Measurements from ENCODE around the gene MYCN. TPM values are rescaled to one million over a fixed set of nuclear protein-coding genes. Genes with fewer than 3 reads are reported as not detected.
"Not testable (repeated sequence)": the region's sequence is repeated elsewhere in the genome, so short reads cannot be mapped to it uniquely, and the experiment has no call there.

The MYCN gene
- total RNA-seq, 1 donor from 2014 or later = 0.68 TPM

DNA sequence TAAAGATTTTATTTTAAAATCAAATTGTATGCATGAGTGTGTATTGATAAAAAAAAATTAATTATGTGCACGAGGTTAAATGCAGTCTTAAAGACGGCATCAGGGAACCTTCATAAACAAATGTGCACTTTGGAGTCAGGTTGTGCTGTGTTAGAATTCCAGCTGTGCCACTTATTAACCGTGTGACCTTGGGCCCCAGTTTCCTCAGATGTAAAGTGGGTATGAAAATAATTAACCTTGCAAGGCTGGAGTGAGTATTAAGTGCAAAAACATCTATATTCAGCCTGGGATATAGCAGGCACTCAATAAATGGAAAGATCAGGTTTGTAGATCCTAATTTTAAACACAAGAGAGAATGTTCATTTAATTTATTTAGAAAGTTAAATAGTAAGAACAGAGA is 14.5 kb upstream of the MYCN start:
- no peaks in the 10 kb centered on the region for H3K4me1 ChIP-seq
- DNase-seq (no peak), ATAC-seq (no peak)
- TF ChIP-seq, protein P1, sequence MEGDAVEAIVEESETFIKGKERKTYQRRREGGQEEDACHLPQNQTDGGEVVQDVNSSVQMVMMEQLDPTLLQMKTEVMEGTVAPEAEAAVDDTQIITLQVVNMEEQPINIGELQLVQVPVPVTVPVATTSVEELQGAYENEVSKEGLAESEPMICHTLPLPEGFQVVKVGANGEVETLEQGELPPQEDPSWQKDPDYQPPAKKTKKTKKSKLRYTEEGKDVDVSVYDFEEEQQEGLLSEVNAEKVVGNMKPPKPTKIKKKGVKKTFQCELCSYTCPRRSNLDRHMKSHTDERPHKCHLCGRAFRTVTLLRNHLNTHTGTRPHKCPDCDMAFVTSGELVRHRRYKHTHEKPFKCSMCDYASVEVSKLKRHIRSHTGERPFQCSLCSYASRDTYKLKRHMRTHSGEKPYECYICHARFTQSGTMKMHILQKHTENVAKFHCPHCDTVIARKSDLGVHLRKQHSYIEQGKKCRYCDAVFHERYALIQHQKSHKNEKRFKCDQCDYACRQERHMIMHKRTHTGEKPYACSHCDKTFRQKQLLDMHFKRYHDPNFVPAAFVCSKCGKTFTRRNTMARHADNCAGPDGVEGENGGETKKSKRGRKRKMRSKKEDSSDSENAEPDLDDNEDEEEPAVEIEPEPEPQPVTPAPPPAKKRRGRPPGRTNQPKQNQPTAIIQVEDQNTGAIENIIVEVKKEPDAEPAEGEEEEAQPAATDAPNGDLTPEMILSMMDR (IDR thresholded peaks at IDR 0.05) = no peak
- H3K27me3 ChIP-seq (ENCODE audit: low read depth) = no peaks in the 10 kb centered on the region
- intact Hi-C loops (cut with DNase I) = no loop called here
- no peaks in the 10 kb centered on the region for H3K36me3 ChIP-seq
- H3K27ac ChIP-seq = no peak overlapping the region
- no peaks in the 10 kb centered on the region for H3K9me3 ChIP-seq
- H3K4me3 ChIP-seq = no peak overlapping the region

DNA sequence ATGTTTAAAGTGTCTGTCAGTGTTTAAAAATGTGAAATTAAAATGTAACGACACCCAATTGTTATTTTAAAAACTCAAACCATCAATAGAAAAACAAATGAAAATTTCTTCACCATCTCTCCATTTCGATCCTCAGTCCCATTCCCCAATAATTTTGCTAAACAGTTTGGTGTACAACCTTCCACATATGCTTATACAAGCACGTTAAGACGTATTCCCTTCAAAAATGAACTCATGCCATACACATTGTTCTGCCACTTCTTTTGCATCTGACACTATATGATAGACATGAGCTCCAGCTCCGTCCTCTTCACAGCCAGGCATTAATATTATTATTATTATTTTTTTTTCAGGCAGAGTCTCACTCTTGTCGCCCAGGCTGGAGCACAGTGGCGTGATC is 14.1 kb upstream of the MYCN start:
- H3K4me1 ChIP-seq = no peaks in the 10 kb centered on the region
- ATAC-seq (no peak), DNase-seq (no peak)
- no peaks in the 10 kb centered on the region for H3K36me3 ChIP-seq
- TF ChIP-seq, protein P1 (IDR thresholded peaks at IDR 0.05) = no peak
- no peak overlapping the region for H3K27ac ChIP-seq
- H3K27me3 ChIP-seq (ENCODE audit: low read depth) = no peaks in the 10 kb centered on the region
- intact Hi-C loops (cut with DNase I) = no loop called here
- no peak overlapping the region for H3K4me3 ChIP-seq
- no peaks in the 10 kb centered on the region for H3K9me3 ChIP-seq

GRCh38 chr2:15927551-15928218 is 12.7 kb upstream of the MYCN start:
- intact Hi-C loops (cut with DNase I) = no loop called here
- Histone ChIP-seq H3K27me3 (ENCODE audit: low read depth) (no peaks in the 10 kb centered on the region), H3K36me3 (no peaks in the 10 kb centered on the region), H3K9me3 (no peaks in the 10 kb centered on the region), H3K27ac (no peak overlapping the region), H3K4me3 (no peak overlapping the region), H3K4me1 (no peaks in the 10 kb centered on the region)
- TF ChIP-seq, protein P1 (IDR thresholded peaks at IDR 0.05) = no peak
- DNase-seq (no peak), ATAC-seq (no peak)

- ATAC-seq = not testable (repeated sequence)
Observed at GRCh38 chr2:15929008-15929407, 11.3 kb upstream of the MYCN start.

DNA sequence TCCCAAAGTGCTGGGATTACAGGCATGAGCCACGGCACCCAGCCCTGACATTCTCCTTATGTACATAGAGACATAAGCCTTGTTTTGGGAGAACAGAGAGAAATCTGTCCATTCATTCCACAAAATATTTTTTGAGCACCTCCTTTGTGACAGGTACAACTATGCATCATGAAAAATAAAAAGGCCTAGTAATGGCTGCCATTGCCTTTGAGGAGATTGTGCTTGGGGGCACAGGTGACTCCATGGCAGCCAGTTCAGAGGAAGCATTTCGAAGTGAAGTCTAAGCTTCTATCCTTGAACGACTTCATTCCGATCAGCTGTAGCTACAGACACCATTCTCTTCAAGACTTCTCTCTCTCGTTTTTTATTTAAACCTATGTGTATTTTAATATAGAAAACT is 10.5 kb upstream of the MYCN start:
- intact Hi-C loops (cut with DNase I) = loop anchor here (10.0 kb wide), 1 partner anchor 555 kb away; no protein-coding TSS in a partner anchor
- no peak for DNase-seq
- TF ChIP-seq, protein P1 (IDR thresholded peaks at IDR 0.05) = no peak
- Histone ChIP-seq H3K9me3 (no peaks in the 10 kb centered on the region), H3K4me3 (no peak overlapping the region), H3K27ac (no peak overlapping the region), H3K4me1 (no peaks in the 10 kb centered on the region), H3K36me3 (no peaks in the 10 kb centered on the region), H3K27me3 (ENCODE audit: low read depth) (no peaks in the 10 kb centered on the region)
- no peak for ATAC-seq

More at GRCh38 chr2:15929008-15929407, 11.3 kb upstream of the MYCN start:
- H3K36me3 ChIP-seq; H3K27me3 ChIP-seq (ENCODE audit: low read depth); H3K4me1 ChIP-seq; H3K9me3 ChIP-seq; H3K4me3 ChIP-seq; intact Hi-C loops (cut with DNase I); DNase-seq; H3K27ac ChIP-seq: not testable (repeated sequence)

- no peak for DNase-seq
- Histone ChIP-seq H3K36me3 (no peaks in the 10 kb centered on the region), H3K9me3 (no peaks in the 10 kb centered on the region), H3K4me1 (no peaks in the 10 kb centered on the region), H3K27me3 (ENCODE audit: low read depth) (no peaks in the 10 kb centered on the region), H3K4me3 (no peak overlapping the region), H3K27ac (no peak overlapping the region)
- intact Hi-C loops (cut with DNase I) = loop anchor here (10.0 kb wide), 1 partner anchor 554 kb away; no protein-coding TSS in a partner anchor
- ATAC-seq = no peak
- TF ChIP-seq, protein P1 (IDR thresholded peaks at IDR 0.05) = no peak
Observed at GRCh38 chr2:15930589-15931318, 9.6 kb upstream of the MYCN start.
